NT2/D1 (cell line): Measurements from ENCODE around the gene RABEP1.

Source experiments
- DNase-seq: peaks from one replicate; pipeline ENCODE4 v3.0.0-alpha.2; 2011; ENCODE audit warnings: low read depth, low spot score
- H3K27me3 ChIP-seq: 2 replicates; pipeline ENCODE4 v1.6.0; 2011; ENCODE audit warnings: mild to moderate bottlenecking; ENCODE audit not compliant: insufficient read length, insufficient read depth
- H3K36me3 ChIP-seq: 2 replicates; pipeline ENCODE4 v1.6.1; 2011; ENCODE audit warnings: mild to moderate bottlenecking, low read length, mixed read lengths; ENCODE audit not compliant: insufficient read depth, insufficient read length
- H3K4me1 ChIP-seq: 2 replicates; pipeline ENCODE4 v1.5.1; 2011; ENCODE audit not compliant: insufficient read depth, insufficient read length
- H3K4me3 ChIP-seq: 2 replicates; pipeline ENCODE4 v1.5.1; 2011; ENCODE audit warnings: low read depth; ENCODE audit not compliant: insufficient read length
- H3K9ac ChIP-seq: 2 replicates; pipeline ENCODE4 v1.6.0; 2011; ENCODE audit warnings: low read depth; ENCODE audit not compliant: insufficient read length
- H3K9me3 ChIP-seq: 2 replicates; pipeline ENCODE4 v1.5.1; 2011; ENCODE audit warnings: mild to moderate bottlenecking, low read length; ENCODE audit not compliant: insufficient read depth
- SUZ12 ChIP-seq: IDR thresholded peaks from 2 replicates; pipeline ENCODE4 v1.6.1; 2011; ENCODE audit not compliant: insufficient read length, insufficient read depth; ENCODE audit errors: extremely low read depth
- YY1 ChIP-seq: IDR thresholded peaks from 2 replicates; pipeline ENCODE4 v1.6.1; 2011; ENCODE audit not compliant: insufficient read length, insufficient read depth
- ZNF274 ChIP-seq: IDR thresholded peaks from 2 replicates; pipeline ENCODE4 v1.6.1; 2011; ENCODE audit warnings: mild to moderate bottlenecking, low read depth, low read length

RABEP1 gene

GRCh38 chr17:5396612-5397011, 114.5 kb downstream of the RABEP1 start:
- H3K27me3 ChIP-seq, result no peaks in the 10 kb centered on the region
- TF ChIP-seq YY1, result no peak
- no peak for TF ChIP-seq ZNF274
- TF ChIP-seq SUZ12, result no peak
- no peak overlapping the region for H3K4me3 ChIP-seq
- peaks cover 80% of the 10 kb centered on the region for H3K36me3 ChIP-seq
- no peak for DNase-seq
- no peaks in the 10 kb centered on the region for H3K4me1 ChIP-seq
- no peaks in the 10 kb centered on the region for H3K9me3 ChIP-seq
- no peak overlapping the region for H3K9ac ChIP-seq

DNA sequence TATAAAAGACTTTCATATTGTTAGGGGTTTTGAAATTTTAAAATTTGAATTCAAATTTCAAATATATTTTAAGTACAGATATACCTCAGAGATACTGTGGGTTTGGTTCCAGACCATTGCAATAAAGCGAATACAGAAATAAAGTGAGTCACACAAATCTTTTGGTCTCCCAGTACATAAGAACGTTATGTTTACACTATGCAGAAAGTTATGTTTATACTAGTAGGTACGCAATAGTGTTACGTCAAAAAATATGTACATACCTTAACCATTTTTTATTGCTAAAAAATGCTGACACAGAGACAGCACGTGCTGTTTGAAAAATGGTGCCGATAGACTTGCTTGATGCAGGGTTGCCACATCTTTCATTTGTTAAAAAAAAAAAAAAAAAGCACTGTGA, 117.7 kb downstream of the RABEP1 start:
- no peak for DNase-seq
- no peak overlapping the region for H3K9ac ChIP-seq
- H3K4me1 ChIP-seq, result no peaks in the 10 kb centered on the region
- H3K27me3 ChIP-seq, result no peaks in the 10 kb centered on the region
- H3K9me3 ChIP-seq, result no peaks in the 10 kb centered on the region
- no peak overlapping the region for H3K4me3 ChIP-seq
- peaks cover 70% of the 10 kb centered on the region for H3K36me3 ChIP-seq
- TF ChIP-seq ZNF274 (no peak), YY1 (no peak), SUZ12 (no peak)

- H3K4me1 ChIP-seq, result no peaks in the 10 kb centered on the region
- TF ChIP-seq SUZ12, result no peak
- TF ChIP-seq ZNF274, result no peak
- TF ChIP-seq YY1, result no peak
- no peak overlapping the region for H3K4me3 ChIP-seq
- peaks cover 83% of the 10 kb centered on the region for H3K36me3 ChIP-seq
- no peak for DNase-seq
- H3K9me3 ChIP-seq, result no peaks in the 10 kb centered on the region
- no peak overlapping the region for H3K9ac ChIP-seq
- H3K27me3 ChIP-seq, result no peaks in the 10 kb centered on the region
These were observed 123.3 kb downstream of the RABEP1 start for GRCh38 chr17:5405400-5405799.

DNA sequence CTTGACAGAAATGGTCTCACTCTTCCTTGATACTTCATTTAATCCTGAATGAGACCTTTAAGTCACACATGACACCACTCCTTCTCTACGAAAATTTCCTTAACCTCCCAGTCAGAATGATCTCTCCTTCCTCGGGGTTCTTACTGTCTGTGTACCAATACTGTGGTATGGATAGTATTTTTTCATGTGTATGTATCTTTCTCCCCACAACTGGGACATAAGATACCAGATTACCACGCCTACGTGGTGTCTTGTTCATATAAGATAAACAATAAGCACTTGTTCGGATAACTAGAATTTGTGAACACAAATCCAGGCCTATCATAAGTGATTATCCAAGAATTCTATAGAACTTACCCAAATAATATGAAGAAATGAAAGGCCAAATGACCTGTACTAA, 126.1 kb downstream of the RABEP1 start:
- no peak for TF ChIP-seq YY1
- TF ChIP-seq SUZ12, result no peak
- TF ChIP-seq ZNF274, result no peak
- peaks cover 90% of the 10 kb centered on the region for H3K36me3 ChIP-seq
- no peak overlapping the region for H3K4me3 ChIP-seq
- H3K4me1 ChIP-seq, result no peaks in the 10 kb centered on the region
- no peak for DNase-seq
- no peak overlapping the region for H3K9ac ChIP-seq
- H3K27me3 ChIP-seq, result no peaks in the 10 kb centered on the region
- H3K9me3 ChIP-seq, result no peaks in the 10 kb centered on the region

DNA sequence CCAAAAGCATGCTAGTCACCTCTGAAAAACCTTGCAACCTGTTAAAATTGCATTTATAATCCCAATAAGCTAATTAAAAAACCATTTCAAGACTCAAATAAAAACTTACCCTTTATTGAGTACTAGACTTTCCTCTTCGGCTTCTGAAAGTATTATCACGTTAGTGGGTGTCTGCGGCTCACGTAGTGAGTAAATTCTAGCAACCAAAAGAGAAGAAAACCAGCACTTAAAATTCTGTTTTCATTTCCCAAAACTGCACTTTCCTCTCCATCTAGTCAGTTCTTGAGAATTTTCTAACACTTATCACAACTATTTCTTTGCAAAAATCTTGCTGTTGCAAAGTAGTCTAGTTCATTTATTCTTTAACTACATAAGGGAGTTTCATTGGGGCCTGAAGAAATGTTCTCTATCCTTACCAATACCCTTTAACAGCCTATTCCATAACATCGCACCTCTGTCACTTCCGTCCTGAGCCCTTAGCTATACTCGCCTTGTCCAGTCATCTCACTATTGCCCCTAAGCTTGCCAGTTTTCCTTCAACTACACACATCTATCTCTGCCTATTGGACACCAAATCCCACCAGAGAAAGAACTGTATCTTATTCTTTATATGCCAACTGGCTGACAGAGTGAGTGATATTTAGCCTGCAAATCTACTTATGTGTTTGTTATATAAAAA, 128.6 kb downstream of the RABEP1 start:
- TF ChIP-seq YY1, result no peak
- no peak for TF ChIP-seq ZNF274
- no peak for TF ChIP-seq SUZ12
- H3K27me3 ChIP-seq, result no peaks in the 10 kb centered on the region
- H3K4me3 ChIP-seq, result no peak overlapping the region
- DNase-seq, result no peak
- H3K36me3 ChIP-seq, result peaks cover 88% of the 10 kb centered on the region
- no peak overlapping the region for H3K9ac ChIP-seq
- H3K4me1 ChIP-seq, result no peaks in the 10 kb centered on the region
- H3K9me3 ChIP-seq, result no peaks in the 10 kb centered on the region

DNA sequence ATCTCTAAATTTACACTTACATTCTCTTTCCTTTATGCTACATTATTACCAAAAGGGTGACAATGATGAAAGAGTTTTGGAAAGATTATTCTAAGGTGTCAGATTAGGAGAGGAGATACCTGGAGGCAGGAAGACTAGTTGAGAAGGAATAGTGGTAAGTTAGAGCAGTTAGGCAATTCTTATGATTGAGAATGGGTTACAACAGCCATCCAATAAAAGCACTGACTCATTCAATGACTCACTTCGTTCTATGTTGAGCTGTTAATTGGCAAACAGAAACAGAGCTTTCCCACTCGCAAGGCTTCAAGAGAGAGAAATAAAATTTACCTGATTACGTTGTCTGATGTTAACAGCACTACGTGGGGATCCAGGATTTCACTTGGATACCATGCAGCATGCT, 131.6 kb downstream of the RABEP1 start:
- Histone ChIP-seq H3K36me3 (peaks cover 76% of the 10 kb centered on the region), H3K27me3 (no peaks in the 10 kb centered on the region), H3K9ac (no peak overlapping the region), H3K9me3 (no peaks in the 10 kb centered on the region), H3K4me3 (no peak overlapping the region), H3K4me1 (no peaks in the 10 kb centered on the region)
- TF ChIP-seq SUZ12 (no peak), YY1 (no peak), ZNF274 (no peak)
- DNase-seq, result no peak

DNA sequence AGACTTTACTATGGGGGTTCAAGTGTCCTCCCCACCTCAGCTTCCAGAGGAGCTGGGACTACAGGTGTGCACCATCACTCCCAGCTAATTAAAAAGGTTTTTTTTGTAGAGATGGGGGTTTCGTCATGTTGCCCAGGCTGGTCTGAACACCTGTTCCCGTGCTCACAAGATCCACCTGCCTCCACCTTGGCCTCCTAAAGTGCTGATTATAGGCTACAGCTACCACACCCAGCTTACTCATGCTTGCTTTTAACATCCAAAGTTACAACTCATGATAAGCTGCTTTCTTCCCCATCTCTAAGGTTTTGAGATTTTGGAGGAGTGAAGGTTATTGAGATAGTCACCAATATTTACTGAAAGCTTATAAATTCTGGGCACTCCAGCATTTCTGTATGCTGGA, 134.8 kb downstream of the RABEP1 start:
- no peak overlapping the region for H3K9ac ChIP-seq
- DNase-seq, result no peak
- no peak overlapping the region for H3K4me3 ChIP-seq

More for the DNA sequence above, 134.8 kb downstream of the RABEP1 start:
- Histone ChIP-seq H3K4me1 (no peaks in the 10 kb centered on the region), H3K36me3 (peaks cover 58% of the 10 kb centered on the region), H3K9me3 (no peaks in the 10 kb centered on the region), H3K27me3 (no peaks in the 10 kb centered on the region)
- TF ChIP-seq SUZ12 (no peak), YY1 (no peak), ZNF274 (no peak)
